Muscle of leg (tissue), 11 donors: ENCODE data around the gene SEZ6L2. TPM values are rescaled to one million over a fixed set of nuclear protein-coding genes. Genes with fewer than 3 reads are reported as not detected.
"Not testable (repeated sequence)": the region's sequence is repeated elsewhere in the genome, so short reads cannot be mapped to it uniquely, and the experiment has no call there.

Experiments used
- DNase-seq: peaks from one replicate; pipeline ENCODE4 v3.0.0; 2013
- H3K27ac ChIP-seq: one replicate; pipeline ENCODE4 v1.5.1; 2013; ENCODE audit warnings: mild to moderate bottlenecking, low read length, control low read depth
- H3K27me3 ChIP-seq: one replicate; pipeline ENCODE4 v1.6.1; 2013; ENCODE audit warnings: low read length; ENCODE audit not compliant: control insufficient read depth, insufficient read depth
- H3K36me3 ChIP-seq: one replicate; pipeline ENCODE4 v1.6.1; 2013; ENCODE audit warnings: low read length; ENCODE audit not compliant: control insufficient read depth, insufficient read depth
- H3K4me1 ChIP-seq: one replicate; pipeline ENCODE4 v1.6.1; 2013; ENCODE audit warnings: low read length; ENCODE audit not compliant: control insufficient read depth, insufficient read depth
- H3K4me3 ChIP-seq: one replicate; pipeline ENCODE4 v1.5.1; 2013; ENCODE audit warnings: low read length, control low read depth
- H3K9me3 ChIP-seq: replicated peaks from 2 replicates; pipeline ENCODE4 v1.6.1; 2013; ENCODE audit warnings: low read depth, low read length; ENCODE audit not compliant: control insufficient read depth
- WGBS: methylation state at CpG from one replicate; pipeline ENCODE4 v1.1.5; 2013; ENCODE audit warnings: missing lambda C conversion rate; ENCODE audit not compliant: insufficient coverage; 5-methylcytosine and 5-hydroxymethylcytosine counted together
- polyA plus RNA-seq, 8 donors: library from polyadenylated mRNA; unstranded; fragments of 120-200 nt; gene quantifications; one replicate each; pipeline versions ENCODE4 v1.2.1 to v1.2.3, GENCODE V29; 2013; ENCODE audit warnings: inconsistent platforms in 1 of 8, low replicate concordance in 1 of 8; ENCODE audit not compliant: insufficient read length in 8 of 8, insufficient read depth in 1 of 8
- total RNA-seq: library from RNA; stranded (reverse); fragments of 120-200 nt; gene quantifications from one replicate; pipeline ENCODE4 v1.2.4, GENCODE V29; 2013

Gene SEZ6L2
- total and polyA plus RNA-seq, 9 donors, result 1.1 to 8.4 (median 2.9) TPM

DNA sequence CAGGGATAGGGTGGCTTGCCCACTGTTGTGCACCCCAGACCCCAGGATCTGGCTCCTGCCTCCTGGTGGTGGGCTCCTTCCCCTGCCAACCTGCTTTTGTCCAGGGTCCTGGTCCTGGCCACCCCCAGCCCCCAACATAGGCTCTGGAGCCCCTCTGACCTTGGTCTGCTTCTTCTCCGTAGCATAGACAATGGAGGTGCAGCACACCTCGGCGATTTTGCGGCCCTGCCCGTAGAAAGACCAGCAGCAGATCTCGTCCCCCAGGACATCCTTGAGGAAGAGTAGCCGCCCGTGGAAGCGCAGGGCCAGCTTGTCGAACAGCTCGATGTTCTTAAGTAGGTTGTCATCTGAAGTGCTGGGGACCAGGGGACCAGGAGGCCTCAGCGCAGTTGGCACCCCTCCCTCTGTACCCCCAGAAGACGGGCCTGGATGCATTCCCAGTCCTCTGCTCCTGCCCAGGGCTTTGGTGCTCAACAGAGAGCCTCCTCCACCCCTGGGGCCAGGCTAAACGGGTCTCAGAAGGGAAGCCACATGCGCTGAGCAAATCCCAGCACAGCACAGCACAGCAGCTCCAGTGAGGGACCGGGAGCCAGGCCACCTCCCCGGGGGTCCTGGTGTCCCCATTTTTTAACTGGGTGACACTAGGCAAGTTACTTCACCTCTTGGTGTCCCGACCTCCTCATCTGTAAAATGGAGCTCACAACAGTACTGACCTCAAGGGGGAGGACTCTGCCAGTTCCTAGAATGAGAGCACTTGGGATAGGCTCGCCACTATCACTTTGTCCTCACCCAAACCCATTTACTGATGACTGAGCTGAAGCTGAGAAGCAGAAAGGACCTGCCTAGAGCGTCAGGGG is 11.7 kb upstream of the SEZ6L2 start:
- DNase-seq, result no peak
- Histone ChIP-seq H3K4me3 (no peak overlapping the region), H3K27ac (no peak overlapping the region), H3K4me1 (no peaks in the 10 kb centered on the region), H3K27me3 (no peaks in the 10 kb centered on the region), H3K36me3 (peaks cover 7% of the 10 kb centered on the region), H3K9me3 (no peaks in the 10 kb centered on the region)
- 86% methylated on average over 19 of the region's 20 CpGs for WGBS

DNA sequence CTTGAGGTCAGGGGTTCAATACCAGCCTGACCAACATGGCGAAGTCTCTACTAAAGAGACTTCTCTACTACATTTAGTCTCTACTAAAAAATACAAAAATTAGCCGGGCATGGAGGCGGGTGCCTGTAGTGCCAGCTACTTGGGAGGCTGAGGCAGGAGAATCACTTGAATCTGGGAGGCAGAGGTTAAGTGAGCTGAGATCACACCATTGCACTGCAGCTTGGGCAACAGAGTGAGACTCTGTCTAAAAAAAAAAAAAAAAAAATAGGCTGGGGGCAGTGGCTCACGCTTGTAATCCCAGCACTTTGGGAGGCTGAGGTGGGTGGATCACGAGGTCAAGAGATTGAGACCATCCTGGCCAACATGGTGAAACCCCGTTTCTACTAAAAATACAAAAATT is 10.5 kb upstream of the SEZ6L2 start:
- H3K9me3 ChIP-seq, H3K27ac ChIP-seq, H3K36me3 ChIP-seq, H3K4me1 ChIP-seq, DNase-seq, H3K27me3 ChIP-seq, H3K4me3 ChIP-seq: not testable (repeated sequence)
- WGBS, result no CpG with 5 or more reads among the region's 6 CpGs

DNA sequence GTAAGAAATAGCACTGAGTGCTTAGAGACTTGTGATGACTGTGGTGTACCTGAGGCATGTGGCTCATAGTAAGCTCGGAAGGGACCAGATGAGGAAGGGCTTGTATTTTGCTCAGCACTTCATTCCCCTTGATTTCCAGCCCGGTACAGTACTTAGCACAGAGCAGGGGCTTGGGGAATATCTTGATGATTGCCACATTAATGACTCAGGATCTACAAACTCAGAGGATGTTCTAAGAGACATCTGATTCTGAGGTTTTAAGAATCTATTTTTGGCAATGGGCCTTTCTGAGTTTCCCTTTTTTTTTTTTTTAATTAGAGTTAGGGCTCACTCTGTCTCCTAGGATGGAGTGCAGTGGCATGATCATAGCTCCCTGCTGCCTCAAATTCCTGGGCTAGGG is 10.0 kb upstream of the SEZ6L2 start:
- peaks cover 4% of the 10 kb centered on the region for H3K36me3 ChIP-seq
- no peaks in the 10 kb centered on the region for H3K9me3 ChIP-seq
- no peak for DNase-seq
- no peaks in the 10 kb centered on the region for H3K4me1 ChIP-seq
- H3K4me3 ChIP-seq, result no peak overlapping the region
- 50% methylated on average over 1 of the region's 2 CpGs for WGBS
- H3K27ac ChIP-seq, result no peak overlapping the region
- no peaks in the 10 kb centered on the region for H3K27me3 ChIP-seq

DNA sequence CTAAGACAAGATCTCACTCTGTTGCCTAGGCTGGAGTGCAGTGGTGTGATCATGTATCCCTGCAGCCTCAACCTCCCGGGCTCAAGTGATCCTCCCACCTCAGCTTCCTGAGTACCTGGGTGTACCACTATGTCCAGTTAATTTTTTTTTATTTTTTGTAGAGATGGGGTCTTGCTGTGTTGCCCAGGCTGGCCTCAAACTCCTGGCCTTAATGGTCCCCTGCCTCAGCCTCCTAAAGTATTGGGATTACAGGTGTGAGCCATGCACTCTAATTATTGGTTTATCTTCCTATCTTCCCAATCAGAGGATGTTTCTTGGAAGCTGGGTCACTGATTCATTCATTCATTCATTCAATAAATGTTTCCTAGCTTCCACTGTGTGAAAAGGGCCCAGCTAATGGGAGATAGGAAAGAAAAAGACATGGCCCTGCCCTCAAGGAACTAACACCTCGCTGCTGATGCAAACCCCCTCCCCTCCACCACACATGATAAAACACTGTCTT is 9.4 kb upstream of the SEZ6L2 start:
- no peaks in the 10 kb centered on the region for H3K36me3 ChIP-seq
- H3K27me3 ChIP-seq, result no peaks in the 10 kb centered on the region
- H3K9me3 ChIP-seq, result no peaks in the 10 kb centered on the region
- no peak for DNase-seq
- H3K27ac ChIP-seq, result no peak overlapping the region
- no peaks in the 10 kb centered on the region for H3K4me1 ChIP-seq
- no CpG with 5 or more reads among the region's 2 CpGs for WGBS
- no peak overlapping the region for H3K4me3 ChIP-seq

DNA sequence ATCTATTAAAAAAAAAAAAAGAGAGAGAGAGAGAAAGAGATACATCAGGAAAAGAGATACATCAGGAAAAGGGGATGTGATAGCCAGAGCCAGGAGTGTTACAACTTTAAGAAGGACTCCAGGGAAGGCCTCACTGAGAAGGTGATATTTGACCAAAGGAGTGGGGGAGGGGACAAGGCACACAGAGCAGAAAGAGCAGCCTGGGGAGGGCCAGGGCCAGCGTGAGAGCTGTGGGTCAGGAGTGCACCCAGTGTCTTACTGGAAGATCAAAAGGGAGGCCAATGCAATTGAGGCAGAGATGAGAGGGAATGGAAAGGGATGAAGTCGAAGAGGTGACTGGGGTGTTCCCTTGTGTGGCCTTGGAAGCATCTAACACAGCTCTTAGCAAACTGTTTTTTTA is 8.6 kb upstream of the SEZ6L2 start:
- H3K4me1 ChIP-seq, result no peaks in the 10 kb centered on the region
- no peak for DNase-seq
- 33% methylated on average over 1 of the region's 2 CpGs for WGBS
- no peaks in the 10 kb centered on the region for H3K27me3 ChIP-seq
- H3K36me3 ChIP-seq, result no peaks in the 10 kb centered on the region
- no peaks in the 10 kb centered on the region for H3K9me3 ChIP-seq
- no peak overlapping the region for H3K4me3 ChIP-seq
- no peak overlapping the region for H3K27ac ChIP-seq

DNA sequence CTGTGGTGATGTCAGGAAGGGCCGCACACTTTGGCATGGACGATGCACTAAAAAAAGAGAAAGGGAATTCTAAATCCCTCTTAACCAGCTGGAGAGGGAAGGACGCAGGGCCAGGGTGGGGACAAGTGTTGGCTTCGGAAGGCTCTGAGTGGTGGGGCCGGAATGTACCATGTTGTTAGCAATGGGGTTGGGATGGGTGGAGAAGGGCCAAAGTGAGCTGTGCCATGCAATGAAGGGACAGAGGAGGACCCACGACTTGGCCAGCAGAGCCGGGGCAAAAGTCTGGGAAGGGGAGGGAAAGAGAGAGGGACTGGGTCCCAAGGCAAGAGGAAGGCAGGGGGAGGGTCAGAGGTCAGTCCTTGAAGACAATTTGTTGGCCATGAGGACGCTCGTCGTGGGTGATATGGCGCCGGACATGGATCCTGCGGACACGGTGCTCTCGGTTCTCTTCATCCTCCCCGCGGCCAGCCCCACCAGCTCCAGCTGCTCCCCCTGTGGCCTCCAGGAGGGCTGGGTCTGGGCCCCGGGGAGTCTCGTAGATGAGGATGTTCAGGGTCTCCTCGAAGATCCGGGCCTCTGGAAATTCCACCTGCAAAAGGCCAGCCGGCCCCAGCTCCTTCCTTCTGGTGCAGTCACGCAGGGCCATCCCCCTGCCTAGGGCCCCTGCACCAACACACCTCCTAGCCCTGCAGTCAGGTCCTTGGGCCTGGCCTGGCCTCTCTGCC is 7.3 kb upstream of the SEZ6L2 start:
- Histone ChIP-seq H3K4me1 (no peaks in the 10 kb centered on the region), H3K27ac (no peak overlapping the region), H3K9me3 (no peaks in the 10 kb centered on the region), H3K27me3 (peaks cover 5% of the 10 kb centered on the region), H3K36me3 (no peaks in the 10 kb centered on the region), H3K4me3 (no peak overlapping the region)
- WGBS, result 83% methylated on average over 20 of the region's 23 CpGs
- no peak for DNase-seq

DNA sequence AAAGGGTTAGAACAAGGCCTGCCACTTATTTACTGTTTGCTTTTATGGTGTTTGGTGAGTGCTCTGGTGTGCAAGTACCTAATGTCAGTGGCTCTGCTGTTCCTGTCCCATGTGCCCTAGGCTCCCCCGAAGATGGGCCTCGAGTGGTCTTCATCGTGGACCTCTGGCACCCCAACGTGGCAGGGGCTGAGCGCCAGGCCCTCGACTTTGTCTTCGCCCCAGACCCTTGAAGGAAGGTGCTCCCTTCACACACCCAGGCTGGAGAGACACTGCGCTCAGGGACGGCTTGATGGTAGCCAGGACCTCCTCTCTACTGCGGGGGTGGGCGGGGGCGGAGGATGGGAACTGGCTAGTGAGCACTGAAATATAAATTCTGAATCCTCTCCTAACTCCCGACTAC is 6.3 kb upstream of the SEZ6L2 start:
- no peaks in the 10 kb centered on the region for H3K9me3 ChIP-seq
- WGBS, result 100% methylated on average over 3 of the region's 13 CpGs
- no peak overlapping the region for H3K4me3 ChIP-seq
- H3K27ac ChIP-seq, result no peak overlapping the region
- DNase-seq, result no peak
- peaks cover 15% of the 10 kb centered on the region for H3K27me3 ChIP-seq
- H3K36me3 ChIP-seq, result no peaks in the 10 kb centered on the region
- H3K4me1 ChIP-seq, result peaks cover 2% of the 10 kb centered on the region

DNA sequence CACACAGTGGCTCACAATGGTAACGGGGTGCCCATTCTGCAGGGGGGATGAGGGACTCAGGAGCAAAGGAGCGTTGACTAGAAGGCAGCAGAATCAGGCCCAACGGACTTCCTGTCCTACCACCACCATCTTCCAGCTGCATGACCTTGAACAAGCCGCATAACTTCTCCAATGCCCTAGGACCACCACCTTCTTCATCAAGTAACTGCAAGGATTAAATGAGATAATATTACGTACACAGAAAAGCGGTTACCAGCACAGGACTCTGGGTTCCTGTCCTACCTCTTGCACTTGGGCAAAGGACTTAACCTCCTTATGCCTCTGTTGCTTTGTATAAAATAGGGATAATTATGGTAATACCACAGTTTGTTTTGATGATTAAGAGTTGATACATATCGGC is 5.6 kb upstream of the SEZ6L2 start:
- Histone ChIP-seq H3K27ac (no peak overlapping the region), H3K36me3 (no peaks in the 10 kb centered on the region), H3K9me3 (no peaks in the 10 kb centered on the region), H3K27me3 (peaks cover 18% of the 10 kb centered on the region), H3K4me1 (peaks cover 6% of the 10 kb centered on the region), H3K4me3 (no peak overlapping the region)
- WGBS, result 94% methylated on average over 3 of the region's 7 CpGs
- no peak for DNase-seq

DNA sequence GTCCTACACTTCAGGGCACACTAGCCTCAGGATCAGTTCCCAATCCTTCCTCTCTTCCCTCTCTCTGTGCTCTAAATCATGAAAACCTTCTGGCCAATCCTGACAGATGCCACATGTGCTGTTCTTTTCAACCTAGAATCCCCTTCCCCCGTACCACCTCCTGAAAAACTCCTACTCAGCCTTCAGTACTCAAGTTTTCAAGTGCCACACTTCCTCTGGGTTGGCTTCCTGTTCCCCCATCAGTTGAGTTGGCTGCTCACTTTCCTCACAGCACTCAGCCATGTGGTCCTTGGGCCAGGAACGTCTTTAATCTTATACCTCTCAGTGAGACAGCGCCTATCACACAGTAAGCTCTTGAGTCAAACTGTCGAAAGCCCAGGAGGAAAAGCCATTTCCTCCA is 4.2 kb upstream of the SEZ6L2 start:
- H3K27me3 ChIP-seq, result peaks cover 29% of the 10 kb centered on the region

DNA sequence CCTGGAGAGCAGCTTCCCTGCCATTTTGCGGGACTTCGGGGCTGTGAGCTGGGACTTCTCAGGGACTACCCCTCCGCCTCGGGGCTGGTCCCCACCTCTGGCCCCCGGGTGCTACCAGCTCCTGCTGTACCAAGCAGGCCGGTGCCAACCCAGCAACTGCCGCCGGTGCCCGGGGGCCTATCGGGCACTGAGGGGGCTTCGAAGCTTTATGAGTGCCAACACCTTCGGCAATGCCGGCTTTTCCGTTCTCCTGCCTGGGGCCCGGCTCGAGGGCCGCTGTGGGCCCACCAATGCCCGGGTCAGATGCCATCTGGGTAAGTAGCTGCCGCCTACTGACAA is 2.2 kb upstream of the SEZ6L2 start:
- Histone ChIP-seq H3K4me1 (peaks cover 11% of the 10 kb centered on the region), H3K27me3 (peaks cover 43% of the 10 kb centered on the region), H3K36me3 (no peaks in the 10 kb centered on the region), H3K27ac (no peak overlapping the region), H3K4me3 (no peak overlapping the region), H3K9me3 (no peaks in the 10 kb centered on the region)
- WGBS, result 84% methylated on average over 19 of the region's 19 CpGs
- no peak for DNase-seq

More for the DNA sequence above, 4.2 kb upstream of the SEZ6L2 start:
- Histone ChIP-seq H3K4me1 (peaks cover 11% of the 10 kb centered on the region), H3K9me3 (no peaks in the 10 kb centered on the region), H3K4me3 (no peak overlapping the region), H3K36me3 (no peaks in the 10 kb centered on the region), H3K27ac (no peak overlapping the region)
- DNase-seq, result no peak
- 50% methylated on average over 4 of the region's 4 CpGs for WGBS
